ENCODE data around the gene SEPTIN5.

GRCh38 chr22:19716041-19716828 lies 1.9 kb downstream of the SEPTIN5 start:
- TF ChIP-seq, protein P1, sequence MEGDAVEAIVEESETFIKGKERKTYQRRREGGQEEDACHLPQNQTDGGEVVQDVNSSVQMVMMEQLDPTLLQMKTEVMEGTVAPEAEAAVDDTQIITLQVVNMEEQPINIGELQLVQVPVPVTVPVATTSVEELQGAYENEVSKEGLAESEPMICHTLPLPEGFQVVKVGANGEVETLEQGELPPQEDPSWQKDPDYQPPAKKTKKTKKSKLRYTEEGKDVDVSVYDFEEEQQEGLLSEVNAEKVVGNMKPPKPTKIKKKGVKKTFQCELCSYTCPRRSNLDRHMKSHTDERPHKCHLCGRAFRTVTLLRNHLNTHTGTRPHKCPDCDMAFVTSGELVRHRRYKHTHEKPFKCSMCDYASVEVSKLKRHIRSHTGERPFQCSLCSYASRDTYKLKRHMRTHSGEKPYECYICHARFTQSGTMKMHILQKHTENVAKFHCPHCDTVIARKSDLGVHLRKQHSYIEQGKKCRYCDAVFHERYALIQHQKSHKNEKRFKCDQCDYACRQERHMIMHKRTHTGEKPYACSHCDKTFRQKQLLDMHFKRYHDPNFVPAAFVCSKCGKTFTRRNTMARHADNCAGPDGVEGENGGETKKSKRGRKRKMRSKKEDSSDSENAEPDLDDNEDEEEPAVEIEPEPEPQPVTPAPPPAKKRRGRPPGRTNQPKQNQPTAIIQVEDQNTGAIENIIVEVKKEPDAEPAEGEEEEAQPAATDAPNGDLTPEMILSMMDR (IDR thresholded peaks at IDR 0.05; ENCODE audit: insufficient read depth, low read depth, low read length) = no peak
- TF ChIP-seq EZH2 (IDR thresholded peaks at IDR 0.05; ENCODE audit: insufficient read depth, low read length) = no peak

Data from astrocyte (in vitro differentiated cells and primary cell).